ENCODE data around the gene RPUSD1. TPM values are rescaled to one million over a fixed set of nuclear protein-coding genes. Genes with fewer than 3 reads are reported as not detected.

Gene RPUSD1
- polyA plus RNA-seq, 2 of the 4 experiments (the other 2 are of a cell fraction): 10.6 to 29.3 TPM

- H3K4me3 ChIP-seq: no peak overlapping the region
- DNase-seq (ENCODE audit: low read depth in 1 of 2, low spot score in 1 of 2): no peak
- ChIA-PET POLR2A (no interaction called here), CTCF (interaction anchor here (0.6 to 2.2 kb wide), 5 partner anchors 9 to 287 kb away, joined by 3 to 10 read pairs (median 3); no protein-coding TSS in a partner anchor)
- no peak overlapping the region for H3K4me2 ChIP-seq
- TF ChIP-seq CHD2 (IDR thresholded peaks at IDR 0.05; ENCODE audit: low read length, partially characterized antibody) (no peak), MAX (IDR thresholded peaks at IDR 0.05) (no peak), RARB (CRISPR knock-in tag; IDR thresholded peaks at IDR 0.05) (no peak), CBX2 (IDR thresholded peaks at IDR 0.05; ENCODE audit: borderline replicate concordance, low read depth) (no peak), SMC3 (IDR thresholded peaks at IDR 0.05) (no peak), CTCF (IDR thresholded peaks at IDR 0.05) (no peak), HDAC2 (IDR thresholded peaks at IDR 0.05) (no peak), POLR2AphosphoS2 (conservative IDR thresholded peaks at IDR 0.05; ENCODE audit: low read length) (no peak), ELK1 (IDR thresholded peaks at IDR 0.05; ENCODE audit: low read depth, low read length) (no peak), CHD4 (IDR thresholded peaks at IDR 0.05; ENCODE audit: borderline replicate concordance) (no peak), REST (IDR thresholded peaks at IDR 0.05) (no peak), JUNB (IDR thresholded peaks at IDR 0.05) (no peak), NPAS2 (CRISPR knock-in tag; IDR thresholded peaks at IDR 0.05; ENCODE audit: borderline replicate concordance) (no peak), JUN (IDR thresholded peaks at IDR 0.05) (no peak), EP300 (IDR thresholded peaks at IDR 0.05) (no peak), USF2 (IDR thresholded peaks at IDR 0.05) (no peak)
- WGBS (ENCODE audit: missing lambda C conversion rate): 73% methylated on average over 9 of the region's 9 CpGs
- H3K27ac ChIP-seq: no peak overlapping the region
- H3K9me3 ChIP-seq: peaks cover 3% of the 10 kb centered on the region; the same call in 1 of the 3 replicates
- no peak for ATAC-seq
- no peaks in the 10 kb centered on the region for H3K4me1 ChIP-seq
- no peak for FAIRE-seq
These were observed 34.7 kb upstream of the RPUSD1 start for GRCh38 chr16:822909-823297.

GRCh38 chr16:822174-822908 is 34.2 kb upstream of the RPUSD1 start:
- ATAC-seq: no peak
- Histone ChIP-seq H3K27ac (no peak overlapping the region), H3K4me1 (no peaks in the 10 kb centered on the region), H3K9me3 (peaks cover 3% of the 10 kb centered on the region; the same call in 1 of the 3 replicates), H3K4me3 (no peak overlapping the region), H3K4me2 (no peak overlapping the region)
- ChIA-PET POLR2A (no interaction called here), CTCF (interaction anchor here (0.6 to 2.2 kb wide), 5 partner anchors 9 to 287 kb away, joined by 3 to 10 read pairs (median 3); no protein-coding TSS in a partner anchor)
- FAIRE-seq: no peak
- WGBS (ENCODE audit: missing lambda C conversion rate): 53% methylated on average over 17 of the region's 21 CpGs
- no peak for DNase-seq (ENCODE audit: low read depth in 1 of 2, low spot score in 1 of 2)
- TF ChIP-seq BCL3 (IDR thresholded peaks at IDR 0.05) (no peak), POLR2A (IDR thresholded peaks at IDR 0.05; ENCODE audit: low read length) (no peak), GATA3 (IDR thresholded peaks at IDR 0.05; ENCODE audit: borderline replicate concordance) (no peak), FOSL2 (IDR thresholded peaks at IDR 0.05) (no peak), FOSL2 (CRISPR knock-in tag; IDR thresholded peaks at IDR 0.05) (no peak), MAFK (IDR thresholded peaks at IDR 0.05; ENCODE audit: partially characterized antibody) (no peak), ATOH8 (CRISPR knock-in tag; IDR thresholded peaks at IDR 0.05; ENCODE audit: low read depth) (no peak), KDM1A (IDR thresholded peaks at IDR 0.05; ENCODE audit: low read depth) (no peak), HOXB5 (CRISPR knock-in tag; IDR thresholded peaks at IDR 0.05) (no peak), ESRRA (IDR thresholded peaks at IDR 0.05; ENCODE audit: borderline replicate concordance, low read length) (no peak), HDAC2 (IDR thresholded peaks at IDR 0.05) (no peak), ZFP36 (IDR thresholded peaks at IDR 0.05; ENCODE audit: borderline replicate concordance, partially characterized antibody) (no peak), MAZ (IDR thresholded peaks at IDR 0.05; ENCODE audit: borderline replicate concordance, low read depth, low read length) (no peak), FOXS1 (CRISPR knock-in tag; IDR thresholded peaks at IDR 0.05) (no peak)
